HL-60 (cell line): ENCODE measurements around the gene TNFSF12.

Source experiments
- POLR2AphosphoS5 ChIP-seq: IDR thresholded peaks from 2 replicates; pipeline ENCODE4 v1.6.1; 2012; ENCODE audit warnings: low read depth
- TF ChIP-seq, protein P1 (sequence below): IDR thresholded peaks from one replicate; pipeline ENCODE4 v1.5.1; 2011; ENCODE audit warnings: low read length, control low read depth, inconsistent platforms; ENCODE audit not compliant: insufficient read depth

DNA sequence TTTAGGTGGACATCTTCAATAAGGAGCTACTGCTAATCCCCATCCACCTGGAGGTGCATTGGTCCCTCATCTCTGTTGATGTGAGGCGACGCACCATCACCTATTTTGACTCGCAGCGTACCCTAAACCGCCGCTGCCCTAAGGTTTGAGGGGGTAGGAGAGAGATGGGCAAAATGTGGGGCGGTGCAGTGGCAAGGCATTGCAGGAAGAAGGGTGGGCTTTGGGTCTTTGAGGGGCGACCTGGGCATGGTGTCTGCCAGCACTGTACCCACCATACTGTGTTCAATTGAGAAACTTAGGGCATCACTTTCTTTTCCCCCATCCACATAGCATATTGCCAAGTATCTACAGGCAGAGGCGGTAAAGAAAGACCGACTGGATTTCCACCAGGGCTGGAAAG, 21.5 kb downstream of the TNFSF12 start:
- no peak for TF ChIP-seq POLR2AphosphoS5
- TF ChIP-seq, protein P1, sequence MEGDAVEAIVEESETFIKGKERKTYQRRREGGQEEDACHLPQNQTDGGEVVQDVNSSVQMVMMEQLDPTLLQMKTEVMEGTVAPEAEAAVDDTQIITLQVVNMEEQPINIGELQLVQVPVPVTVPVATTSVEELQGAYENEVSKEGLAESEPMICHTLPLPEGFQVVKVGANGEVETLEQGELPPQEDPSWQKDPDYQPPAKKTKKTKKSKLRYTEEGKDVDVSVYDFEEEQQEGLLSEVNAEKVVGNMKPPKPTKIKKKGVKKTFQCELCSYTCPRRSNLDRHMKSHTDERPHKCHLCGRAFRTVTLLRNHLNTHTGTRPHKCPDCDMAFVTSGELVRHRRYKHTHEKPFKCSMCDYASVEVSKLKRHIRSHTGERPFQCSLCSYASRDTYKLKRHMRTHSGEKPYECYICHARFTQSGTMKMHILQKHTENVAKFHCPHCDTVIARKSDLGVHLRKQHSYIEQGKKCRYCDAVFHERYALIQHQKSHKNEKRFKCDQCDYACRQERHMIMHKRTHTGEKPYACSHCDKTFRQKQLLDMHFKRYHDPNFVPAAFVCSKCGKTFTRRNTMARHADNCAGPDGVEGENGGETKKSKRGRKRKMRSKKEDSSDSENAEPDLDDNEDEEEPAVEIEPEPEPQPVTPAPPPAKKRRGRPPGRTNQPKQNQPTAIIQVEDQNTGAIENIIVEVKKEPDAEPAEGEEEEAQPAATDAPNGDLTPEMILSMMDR, result no peak
